Ecto neural progenitor cell (in vitro differentiated cells): ENCODE results near the gene NAT16.
"Not testable (repeated sequence)": the region's sequence is repeated elsewhere in the genome, so short reads cannot be mapped to it uniquely, and the experiment has no call there.

Experiments used
- DNase-seq: peaks from one replicate; pipeline ENCODE4 v3.0.0-alpha.2; 2018; ENCODE audit warnings: low spot score

The NAT16 gene

GRCh38 chr7:101156866-101157589 is 23.1 kb downstream of the NAT16 start:
- DNase-seq: peak; percentile 46

GRCh38 chr7:101156277-101156676 is 23.8 kb downstream of the NAT16 start:
- no peak for DNase-seq

GRCh38 chr7:101155303-101155702 is 24.8 kb downstream of the NAT16 start:
- no peak for DNase-seq

- no peak for DNase-seq
Measured at GRCh38 chr7:101154693-101155102, 25.4 kb downstream of the NAT16 start.

GRCh38 chr7:101153969-101154692 is 26.0 kb downstream of the NAT16 start, which contains the start of gene AP1S1:
AP1S1 (plus strand) TSS chr7:101154476; CDS start chr7:101154515, 39 bp downstream.
- DNase-seq: peak; percentile 98

GRCh38 chr7:101151908-101152651 is 28.0 kb downstream of the NAT16 start:
- no peak for DNase-seq

- no peak for DNase-seq
Measured at GRCh38 chr7:101140746-101141382, 39.2 kb downstream of the NAT16 start.

- no peak for DNase-seq
Measured at GRCh38 chr7:101140339-101140699, 39.8 kb downstream of the NAT16 start.

- DNase-seq: peak; percentile 80
Measured at GRCh38 chr7:101138213-101138870, 41.8 kb downstream of the NAT16 start.

- no peak for DNase-seq
Measured at GRCh38 chr7:101137651-101138212, 42.4 kb downstream of the NAT16 start.

- no peak for DNase-seq
Measured at GRCh38 chr7:101134399-101134980, 45.6 kb downstream of the NAT16 start.

- DNase-seq: no peak
Measured at GRCh38 chr7:101133621-101134398, 46.3 kb downstream of the NAT16 start.

GRCh38 chr7:101132626-101133600 is 47.2 kb downstream of the NAT16 start:
- DNase-seq: not testable (repeated sequence)

- DNase-seq: no peak
Measured at GRCh38 chr7:101129603-101130117, 50.4 kb downstream of the NAT16 start.

- DNase-seq: no peak
Measured at GRCh38 chr7:101128040-101128834, 51.9 kb downstream of the NAT16 start.

- DNase-seq: no peak
Measured at GRCh38 chr7:101127460-101128039, 52.5 kb downstream of the NAT16 start.

GRCh38 chr7:101126651-101127459 is 53.2 kb downstream of the NAT16 start, which contains the start of gene SERPINE1:
SERPINE1 (plus strand) TSS chr7:101127104; CDS start chr7:101128394, 1,290 bp downstream.
- peak; percentile 71 for DNase-seq
